ENCODE results near the gene C11orf16.
"Not testable (repeated sequence)": the region's sequence is repeated elsewhere in the genome, so short reads cannot be mapped to it uniquely, and the experiment has no call there.

GRCh38 chr11:8935789-8936188, 3.0 kb upstream of the C11orf16 start:
- not testable (repeated sequence) for TF ChIP-seq CTCF (IDR thresholded peaks at IDR 0.05; ENCODE audit: extremely low read depth in 1 of 2, insufficient read depth in 1 of 2, low read depth in 1 of 2, low read length in 2 of 2); JUN (IDR thresholded peaks at IDR 0.05; ENCODE audit: borderline replicate concordance, insufficient read depth, insufficient read length, low read depth); MYC (IDR thresholded peaks at IDR 0.05; ENCODE audit: low read depth, low read length); POLR2A (IDR thresholded peaks at IDR 0.05; ENCODE audit: low read depth, low read length); FOS (IDR thresholded peaks at IDR 0.05; ENCODE audit: borderline replicate concordance, insufficient read depth, low read length)
